UCSD-AML1 (cell line): ENCODE data around the gene CAPG.
"Not testable (repeated sequence)": the region's sequence is repeated elsewhere in the genome, so short reads cannot be mapped to it uniquely, and the experiment has no call there.

Source experiments
- DNase-seq: peaks from one replicate; lab custom pipeline; 2025; ENCODE audit not compliant: unreplicated experiment; lab: John Stamatoyannopoulos, UW

The CAPG gene

DNA sequence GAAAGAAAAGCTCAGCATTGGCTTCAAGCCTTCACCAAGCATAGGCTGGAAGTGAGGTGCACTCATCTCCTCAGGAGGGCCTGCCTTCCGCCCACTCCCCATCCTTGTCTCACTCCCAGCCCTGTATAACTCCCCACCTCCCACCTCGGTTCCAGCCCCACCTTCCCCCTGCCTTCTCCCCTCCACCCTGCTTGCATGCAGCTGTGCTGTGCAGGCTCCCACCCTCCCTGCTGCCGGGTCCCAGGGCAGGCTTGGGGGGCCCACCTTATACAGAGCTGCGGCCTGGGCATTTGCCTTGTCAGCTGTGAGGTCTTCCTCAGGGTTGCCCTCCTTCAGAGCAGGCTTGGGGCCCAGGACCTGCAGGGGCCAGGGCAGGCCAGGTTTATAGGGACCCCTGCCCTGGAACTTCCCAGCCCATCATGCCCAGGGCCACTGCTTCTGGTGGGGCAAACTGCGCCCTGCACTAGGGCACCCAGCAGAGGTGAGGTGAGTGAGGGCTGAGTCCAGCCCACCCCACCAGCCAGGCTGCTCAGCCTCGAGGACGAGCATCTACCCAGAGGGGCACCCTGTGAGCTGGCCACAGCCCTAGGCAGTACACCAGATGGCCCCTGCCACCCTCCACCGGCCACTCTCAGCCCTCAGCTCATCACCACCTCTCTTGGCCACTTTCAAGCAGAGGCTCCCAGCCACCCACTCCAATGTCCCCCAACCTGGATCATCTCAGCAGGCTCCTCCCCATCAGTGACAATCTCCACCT, 11.6 kb downstream of the CAPG start:
- DNase-seq, result no peak

DNA sequence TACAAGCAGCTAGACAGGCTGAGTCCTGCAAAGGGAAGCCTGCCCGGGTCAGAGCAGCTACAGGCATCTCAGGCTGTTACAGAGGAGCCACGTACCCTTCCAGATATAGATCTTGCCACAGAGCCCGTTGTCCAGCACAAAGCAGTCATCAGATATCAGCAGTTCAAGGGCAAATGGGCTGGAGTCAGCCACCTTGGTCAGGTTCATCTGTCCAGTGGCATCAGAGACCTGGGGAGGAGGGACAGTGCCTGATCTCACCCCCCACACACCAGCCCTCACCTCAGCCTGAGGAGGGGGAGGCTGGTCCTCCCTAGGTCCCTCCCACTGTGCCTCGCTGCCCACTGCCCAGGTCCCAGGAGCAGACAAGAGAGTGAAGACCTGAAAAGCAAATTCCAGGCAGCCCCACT, 12.2 kb downstream of the CAPG start:
- no peak for DNase-seq

DNA sequence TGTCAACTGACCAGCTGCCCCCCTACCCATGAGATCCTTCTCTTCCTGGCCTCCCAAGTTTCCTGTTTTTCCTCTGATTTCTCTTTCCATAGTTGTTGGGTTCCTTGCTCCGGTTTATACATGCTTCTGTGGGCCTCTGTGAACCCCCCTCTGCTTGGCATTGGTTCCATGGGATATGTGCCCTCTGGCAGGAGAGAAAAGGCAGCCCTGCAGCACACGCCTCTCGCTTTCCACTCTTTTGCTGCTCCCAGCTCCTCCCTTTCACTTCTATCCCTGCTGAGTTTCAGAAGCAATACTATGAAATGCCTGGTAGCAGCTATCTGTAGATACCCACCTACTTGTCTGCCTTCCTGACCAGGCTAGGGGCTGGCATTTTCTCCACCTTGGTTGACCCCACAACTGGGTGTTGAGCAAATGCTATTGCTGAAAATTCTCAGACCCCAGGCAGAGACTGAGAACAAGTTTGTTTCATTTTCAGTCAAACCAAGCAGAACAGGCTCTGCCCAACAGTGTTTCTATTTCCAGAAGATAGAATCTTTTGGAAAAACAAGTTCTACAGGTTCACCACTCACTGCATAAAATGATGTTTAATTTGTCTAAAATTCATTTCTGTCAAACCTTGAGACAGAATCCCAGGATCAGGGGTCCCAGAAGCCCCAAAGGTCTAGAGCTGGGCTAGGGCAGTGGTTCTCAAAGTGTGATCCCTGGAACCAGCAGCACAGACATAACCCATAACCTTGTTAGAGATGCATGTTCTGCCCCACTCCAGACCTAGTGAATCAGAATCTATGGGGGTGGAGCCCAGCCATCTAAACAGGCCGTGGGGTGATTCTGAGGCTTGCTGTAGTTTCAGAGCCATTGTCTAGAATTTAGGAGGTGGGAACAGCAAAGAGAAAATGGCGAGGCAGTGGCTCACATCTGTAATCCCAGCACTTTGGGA, 13.4 kb downstream of the CAPG start:
- DNase-seq, result no peak

DNA sequence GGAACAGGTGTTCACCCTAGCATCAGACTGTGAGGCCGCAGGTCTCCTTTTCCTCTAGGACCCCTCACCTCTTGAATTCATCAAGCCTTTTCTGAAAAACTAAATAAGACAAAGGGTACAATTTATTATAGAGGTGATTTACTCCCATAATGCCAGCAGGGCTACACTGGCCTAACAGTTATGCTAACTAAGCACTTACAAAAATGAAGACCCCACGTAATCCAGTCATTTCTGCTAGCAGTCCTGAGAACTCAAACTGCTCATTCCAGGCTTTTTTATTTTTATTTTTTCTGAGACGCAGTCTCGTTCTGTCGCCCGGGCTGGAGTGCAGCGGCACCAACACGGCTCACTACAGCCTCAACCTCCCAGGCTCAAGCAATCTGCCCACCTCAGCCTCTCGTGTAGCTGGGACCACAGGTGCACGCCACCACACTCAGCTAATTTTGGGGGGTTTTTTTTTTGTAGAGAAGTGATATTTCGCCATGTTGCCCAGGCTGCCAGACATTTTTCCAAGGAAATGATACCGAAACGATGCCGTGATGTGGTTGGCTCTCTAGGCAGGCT, 14.2 kb downstream of the CAPG start:
- DNase-seq, result no peak

DNA sequence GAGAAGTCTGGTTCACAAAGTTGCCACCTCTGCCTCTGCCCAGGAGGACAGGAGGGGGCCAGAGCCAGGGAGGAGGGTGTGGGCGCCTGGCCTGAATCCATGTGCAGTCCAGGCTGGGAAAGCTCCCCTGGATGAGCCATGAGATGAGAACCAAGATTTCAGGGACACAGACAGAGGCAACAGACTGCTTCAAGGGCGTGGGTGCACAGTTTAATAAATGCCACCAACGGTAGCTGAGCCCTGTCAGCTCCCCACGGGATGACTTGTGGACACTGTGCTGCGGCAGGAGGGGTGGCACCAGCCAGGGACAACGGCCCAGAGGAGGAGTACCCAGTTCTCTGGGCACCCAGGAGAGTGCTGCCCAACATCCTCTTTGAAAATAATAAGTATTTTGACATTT, 15.2 kb downstream of the CAPG start:
- DNase-seq, result no peak

GRCh38 chr2:85394261-85394681, 15.9 kb downstream of the CAPG start:
- DNase-seq, result no peak

DNA sequence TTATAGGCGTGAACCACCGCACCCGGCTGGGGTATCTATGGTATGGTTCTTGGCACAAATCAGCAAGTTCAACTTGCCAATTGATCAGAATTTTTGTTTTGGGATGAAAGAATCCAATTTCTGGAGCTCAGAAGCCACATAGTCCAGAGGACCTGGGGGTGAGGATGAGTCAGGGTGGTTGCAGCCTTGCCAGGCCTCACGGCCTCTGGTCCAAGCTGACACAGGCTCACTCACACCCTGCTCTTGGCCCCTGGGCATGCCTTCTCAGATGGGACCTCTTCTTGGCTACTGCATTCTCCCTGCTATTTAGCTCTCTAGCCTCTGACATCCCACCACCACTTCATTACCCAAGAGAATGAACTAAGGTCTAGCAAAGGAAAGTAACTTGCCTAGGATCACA, 16.3 kb downstream of the CAPG start:
- no peak for DNase-seq

- DNase-seq, result peak; percentile 74
These were observed 19.1 kb downstream of the CAPG start for GRCh38 chr2:85390941-85391669.

GRCh38 chr2:85388878-85389538, 21.2 kb downstream of the CAPG start:
- no peak for DNase-seq

GRCh38 chr2:85387754-85388153, 22.4 kb downstream of the CAPG start:
- DNase-seq, result no peak

DNA sequence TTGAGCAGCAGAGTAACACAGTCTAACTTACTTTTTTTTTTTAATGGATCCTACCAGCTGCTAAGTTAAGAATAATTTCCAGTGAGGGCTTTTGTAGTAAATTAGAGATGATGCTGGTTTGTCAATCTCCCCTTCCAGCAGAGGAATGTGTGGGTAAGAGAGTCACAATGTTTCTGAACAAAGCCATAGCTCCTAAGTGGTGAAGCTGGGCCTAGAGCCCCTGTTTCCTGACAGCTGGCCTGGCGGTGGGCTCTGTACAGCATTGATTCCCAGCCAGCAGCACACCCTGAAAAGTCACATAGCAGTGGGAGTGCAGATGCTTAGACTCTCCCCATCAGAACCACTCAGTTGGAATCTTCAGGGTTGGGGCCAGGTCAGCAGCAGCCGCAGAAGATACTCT, 24.4 kb downstream of the CAPG start:
- DNase-seq, result no peak

DNA sequence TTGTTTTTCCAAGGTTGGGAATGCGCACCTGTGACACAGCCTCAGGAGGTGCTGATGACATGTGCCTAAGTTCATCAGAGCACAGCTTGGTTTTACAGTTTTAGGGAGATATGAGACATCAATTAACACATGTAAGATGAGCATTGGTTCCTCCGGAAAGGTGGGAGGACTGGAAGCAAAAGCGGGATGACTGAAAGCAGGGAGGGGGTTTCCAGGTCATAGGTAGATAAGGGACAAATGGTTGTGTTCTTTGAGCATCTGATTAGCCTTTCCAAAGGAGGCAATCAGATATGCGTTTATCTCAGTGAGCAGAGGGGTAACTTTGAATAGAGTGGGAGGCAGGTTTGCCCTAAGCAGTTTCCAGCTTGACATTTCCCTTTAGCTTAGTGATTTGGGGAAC, 26.3 kb downstream of the CAPG start:
- no peak for DNase-seq

DNA sequence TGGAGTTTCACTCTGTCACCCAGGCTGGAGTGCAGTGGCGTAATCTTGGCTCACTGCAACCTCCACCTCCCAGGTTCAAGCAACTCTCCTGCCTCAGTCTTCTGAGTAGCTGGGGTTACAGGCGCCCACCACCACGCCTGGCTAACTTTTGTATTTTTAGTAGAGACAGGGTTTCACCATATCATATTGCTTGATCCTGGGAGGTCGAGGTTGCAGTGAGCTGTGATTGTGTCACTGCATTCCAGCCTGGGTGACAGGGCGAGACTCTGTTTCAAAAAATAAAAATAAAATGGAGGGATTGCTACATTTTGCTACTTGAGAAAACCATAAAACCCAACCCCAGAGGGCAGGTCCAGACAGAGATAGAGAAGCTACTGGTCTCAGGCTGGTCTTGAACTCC, 27.0 kb downstream of the CAPG start:
- not testable (repeated sequence) for DNase-seq

DNA sequence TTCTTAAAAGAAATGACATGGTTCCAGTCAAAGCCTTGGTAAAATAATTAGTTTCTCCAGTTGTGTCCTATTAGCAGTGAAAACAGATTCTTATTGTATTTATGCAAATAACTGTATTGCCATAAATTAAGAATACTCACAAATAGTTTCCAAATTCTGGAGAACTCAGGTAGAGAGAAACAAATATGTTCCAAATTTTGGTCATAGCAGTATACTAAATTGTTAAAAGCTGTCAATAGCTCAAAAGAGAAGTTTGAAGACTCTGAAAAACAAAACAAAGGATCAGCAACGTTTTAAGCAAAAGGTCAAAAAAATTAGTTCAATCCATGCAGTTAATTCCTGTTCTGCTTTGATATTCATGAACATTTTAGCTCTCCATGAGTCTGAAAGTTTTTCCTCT, 30.1 kb downstream of the CAPG start:
- DNase-seq, result no peak

DNA sequence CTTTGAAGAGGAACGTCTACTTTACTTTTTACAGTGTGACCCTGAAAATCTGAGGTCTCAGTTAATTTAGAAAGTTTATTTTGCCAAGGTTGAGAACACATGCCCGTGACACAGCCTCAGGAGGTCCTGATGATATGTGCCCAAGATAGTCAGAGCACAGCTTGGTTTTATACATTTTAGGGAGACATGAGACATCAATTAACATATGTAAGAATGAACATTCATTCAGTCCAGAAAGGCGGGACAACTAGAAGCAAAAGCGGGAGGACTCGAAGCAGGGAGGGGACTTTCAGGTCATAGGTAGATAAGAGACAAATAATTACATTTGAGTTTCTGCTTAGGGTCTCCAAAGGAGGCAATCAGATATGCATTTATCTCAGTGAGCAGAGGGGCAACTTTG, 31.9 kb downstream of the CAPG start:
- no peak for DNase-seq

DNA sequence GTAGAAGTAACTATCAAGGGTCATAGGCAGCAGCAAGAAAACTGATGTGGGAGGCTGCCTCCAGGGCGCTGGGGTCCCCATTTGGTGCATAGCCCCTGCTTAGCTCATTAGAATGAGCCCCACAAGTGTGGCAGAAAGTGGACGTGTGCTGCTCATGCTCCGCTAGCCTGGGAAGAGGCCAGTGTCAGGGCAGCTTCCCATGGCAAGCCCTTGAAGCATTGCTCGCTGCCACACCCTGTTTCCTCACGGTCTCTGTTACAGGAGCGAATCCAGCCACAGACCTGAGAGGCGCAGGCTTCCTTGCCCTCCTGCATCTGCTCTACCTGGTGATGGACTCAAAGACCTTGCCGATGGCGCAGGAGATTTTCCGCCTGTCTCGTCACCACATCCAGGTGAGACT, 33.1 kb downstream of the CAPG start:
- DNase-seq, result no peak

GRCh38 chr2:85376291-85377065, 33.7 kb downstream of the CAPG start:
- no peak for DNase-seq

- no peak for DNase-seq
These were observed 39.1 kb downstream of the CAPG start for GRCh38 chr2:85371045-85371444.

DNA sequence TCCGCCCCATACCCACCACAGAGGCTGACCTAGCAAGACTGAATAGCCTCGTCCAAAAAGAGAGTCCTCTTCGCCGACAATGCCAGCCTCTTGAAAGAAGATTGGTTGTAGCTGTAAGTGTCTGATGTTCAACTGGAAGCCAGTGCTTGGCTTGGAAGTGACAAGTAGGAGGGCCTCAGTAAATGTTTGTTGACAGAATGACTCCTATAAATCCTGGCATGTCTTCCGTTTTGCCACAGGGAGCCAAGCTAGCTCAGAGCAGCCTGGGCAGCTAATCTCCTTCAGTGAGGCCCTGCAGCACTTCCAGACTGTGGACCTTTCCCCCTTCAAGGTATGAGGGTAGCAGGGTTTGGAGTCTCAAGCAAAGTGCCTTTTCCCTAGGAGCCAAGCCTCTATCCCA, 40.7 kb downstream of the CAPG start:
- DNase-seq, result no peak

- no peak for DNase-seq
These were observed 41.2 kb downstream of the CAPG start for GRCh38 chr2:85368921-85369320.
